Endothelial cell of umbilical vein (primary cell): Measurements from ENCODE around the gene CALN1. TPM values are rescaled to one million over a fixed set of nuclear protein-coding genes. Genes with fewer than 3 reads are reported as not detected.

Experiments
- BruUV-seq: library from RNA; stranded (reverse); fragments of 400-500 nt; replicated peaks from 2 replicates; lab custom pipeline; 2021; lab: Mats Ljungman, UMichigan
- CTCF ChIA-PET: fragments of 300-600, 350-600 bp; sonication (Branson Sonifier 250); formaldehyde crosslinking; loops from one replicate; lab custom pipeline; 2021; ENCODE audit warnings: antibody characterized with exemption, inconsistent platforms; lab: Charles Lee
- POLR2A ChIA-PET: fragments of 300-600, 350-600 bp; sonication (Branson Sonifier 250); formaldehyde crosslinking; loops from one replicate; lab custom pipeline; 2021; ENCODE audit warnings: antibody characterized with exemption, inconsistent platforms; lab: Charles Lee
- DNase-seq: peaks from one replicate; pipeline ENCODE4 v3.0.0-alpha.2; 2011; ENCODE audit warnings: low read depth, low spot score
- FAIRE-seq: peaks from 2 replicates; lab custom pipeline; 2011; peaks lifted over from hg19 to GRCh38; lab: Jason Lieb, UNC
- H2AFZ ChIP-seq: 2 replicates; pipeline ENCODE4 v1.6.0; 2012; ENCODE audit warnings: low read depth, low read length, control low read depth, inconsistent platforms
- H3K27ac ChIP-seq: 2 replicates; pipeline ENCODE4 v1.5.1; 2011; ENCODE audit warnings: low read depth, mild to moderate bottlenecking, control low read depth, low read length, moderate library complexity; ENCODE audit not compliant: insufficient read depth
- H3K27me3 ChIP-seq, 2 experiments: 2 replicates each; pipeline versions ENCODE4 v1.6.0 to v1.6.1; 2011; ENCODE audit warnings: low read length in 2 of 2, mixed read lengths in 1 of 2; ENCODE audit not compliant: control insufficient read depth in 2 of 2, insufficient read depth in 2 of 2
- H3K36me3 ChIP-seq, 2 experiments: 2 replicates in 1 of 2; 3 replicates in 1 of 2; pipeline ENCODE4 v1.5.1; 2011; ENCODE audit warnings: low read length in 2 of 2, mild to moderate bottlenecking in 1 of 2, moderate library complexity in 1 of 2; ENCODE audit not compliant: control insufficient read depth in 2 of 2, insufficient read depth in 2 of 2; ENCODE audit errors: extremely low read depth in 1 of 2
- H3K4me1 ChIP-seq: 3 replicates; pipeline ENCODE4 v1.5.1; 2011; ENCODE audit warnings: mild to moderate bottlenecking, low read length; ENCODE audit not compliant: control insufficient read depth, insufficient read depth; ENCODE audit errors: extremely low read depth
- H3K4me2 ChIP-seq: 2 replicates; pipeline ENCODE4 v1.6.1; 2011; ENCODE audit warnings: low read length, control low read depth, mixed read lengths; ENCODE audit not compliant: insufficient read depth
- H3K4me3 ChIP-seq, 3 experiments: fragments of 200-600 bp in 1 of 3; sonication (generic), shearing (Covaris generic) in 1 of 3; replicated peaks in 1 of 3; 2 replicates each; pipeline ENCODE4 v1.5.1; 2011 to 2016; ENCODE audit warnings: control low read depth in 3 of 3, low read length in 3 of 3, mild to moderate bottlenecking in 2 of 3, inconsistent platforms in 1 of 3, low read depth in 1 of 3, moderate library complexity in 1 of 3; ENCODE audit not compliant: insufficient read depth in 1 of 3
- H3K79me2 ChIP-seq: 2 replicates; pipeline ENCODE4 v1.6.0; 2012; ENCODE audit warnings: low read length, inconsistent platforms; ENCODE audit not compliant: control insufficient read depth, insufficient read depth
- H3K9ac ChIP-seq: replicated peaks from 2 replicates; pipeline ENCODE3; 2011; ENCODE audit warnings: low read length, control low read depth; ENCODE audit not compliant: insufficient read depth; ENCODE audit errors: extremely low read depth
- H3K9me1 ChIP-seq: replicated peaks from 3 replicates; pipeline ENCODE4 v1.6.0; 2011; ENCODE audit warnings: mild to moderate bottlenecking, low read length; ENCODE audit not compliant: control insufficient read depth, insufficient read depth; ENCODE audit errors: extremely low read depth
- H3K9me3 ChIP-seq: replicated peaks from 2 replicates; pipeline ENCODE4 v1.5.1; 2012; ENCODE audit warnings: low read length, inconsistent platforms; ENCODE audit not compliant: control insufficient read depth, insufficient read depth
- H4K20me1 ChIP-seq: replicated peaks from 2 replicates; pipeline ENCODE3; 2011; ENCODE audit warnings: mild to moderate bottlenecking, low read length; ENCODE audit not compliant: control insufficient read depth, insufficient read depth; ENCODE audit errors: extremely low read depth
- EZH2 ChIP-seq: IDR thresholded peaks from 2 replicates; pipeline ENCODE4 v1.6.1; 2012; ENCODE audit warnings: borderline replicate concordance, low read depth, mild to moderate bottlenecking, moderate library complexity, low read length, inconsistent platforms; ENCODE audit not compliant: severe bottlenecking
- FOS ChIP-seq: IDR thresholded peaks from 2 replicates; pipeline ENCODE4 v1.6.1; 2011; ENCODE audit warnings: mild to moderate bottlenecking, low read length, moderate library complexity, borderline replicate concordance; ENCODE audit not compliant: insufficient read depth
- GATA2 ChIP-seq: IDR thresholded peaks from 2 replicates; pipeline ENCODE4 v1.7.0; 2011; ENCODE audit warnings: low read depth, mild to moderate bottlenecking, moderate library complexity, mixed read lengths, low read length; ENCODE audit not compliant: insufficient read length, insufficient read depth
- JUN ChIP-seq: IDR thresholded peaks from 2 replicates; pipeline ENCODE4 v1.6.1; 2011; ENCODE audit warnings: borderline replicate concordance, low read depth; ENCODE audit not compliant: insufficient read length, insufficient read depth
- MYC ChIP-seq: IDR thresholded peaks from one replicate; pipeline ENCODE4 v1.6.1; 2011; ENCODE audit warnings: mild to moderate bottlenecking, low read depth, low read length
- POLR2A ChIP-seq: IDR thresholded peaks from 2 replicates; pipeline ENCODE4 v1.6.1; 2012; ENCODE audit warnings: low read depth, mild to moderate bottlenecking, control low read depth, low read length
- POLR2AphosphoS5 ChIP-seq: IDR thresholded peaks from 2 replicates; pipeline ENCODE4 v1.6.1; 2012; ENCODE audit warnings: low read depth, mild to moderate bottlenecking, control low read depth, low read length, moderate library complexity; ENCODE audit not compliant: insufficient read depth
- dilution Hi-C: fragments of 300-500 bp; cut with MboI; formaldehyde crosslinking; loops from one replicate; pipeline ENCODE4 v1.15.0; 2019; ENCODE audit warnings: low sequenced_read_pairs; ENCODE audit not compliant: extremely low pct_ligation_motif_present
- intact Hi-C: fragments of 100-400 bp; cut with micrococcal nuclease; formaldehyde crosslinking; loops from one replicate; pipeline ENCODE4 v1.10.0; 2022
- polyA plus RNA-seq, 4 experiments: library from polyadenylated mRNA; depleted of rRNA in 3 of 4; stranded (reverse) in 3 of 4; unstranded in 1 of 4; fragments of >200 nt; gene quantifications; 2 replicates each; pipeline versions ENCODE4 v1.2.1 to v1.2.3, GENCODE V29; 2011 to 2012; ENCODE audit warnings: missing spikeins in 1 of 4
- total RNA-seq: library from RNA; stranded (reverse); gene quantifications from 2 replicates; pipeline ENCODE4 v1.2.3, GENCODE V29; 2021
- TF ChIP-seq, protein P1 (sequence below), 2 donors: IDR thresholded peaks; 1 replicate in 1 of 2; 2 replicates in 1 of 2; pipeline ENCODE4 v1.5.1; 2011; ENCODE audit warnings: low read length in 2 of 2, mild to moderate bottlenecking in 2 of 2, moderate library complexity in 2 of 2, control low read depth in 1 of 2, inconsistent platforms in 1 of 2, low read depth in 1 of 2; ENCODE audit not compliant: insufficient read depth in 1 of 2; ENCODE audit errors: extremely low read depth in 1 of 2
- TF ChIP-seq, protein P2 (sequence below): IDR thresholded peaks from 2 replicates; pipeline ENCODE4 v1.6.1; 2011; ENCODE audit not compliant: insufficient read depth, insufficient read length

The CALN1 gene
- total and polyA plus RNA-seq, 2 donors (not counting 3 experiments of a cell fraction or from before 2014, with no cell fraction given) = not detected

DNA sequence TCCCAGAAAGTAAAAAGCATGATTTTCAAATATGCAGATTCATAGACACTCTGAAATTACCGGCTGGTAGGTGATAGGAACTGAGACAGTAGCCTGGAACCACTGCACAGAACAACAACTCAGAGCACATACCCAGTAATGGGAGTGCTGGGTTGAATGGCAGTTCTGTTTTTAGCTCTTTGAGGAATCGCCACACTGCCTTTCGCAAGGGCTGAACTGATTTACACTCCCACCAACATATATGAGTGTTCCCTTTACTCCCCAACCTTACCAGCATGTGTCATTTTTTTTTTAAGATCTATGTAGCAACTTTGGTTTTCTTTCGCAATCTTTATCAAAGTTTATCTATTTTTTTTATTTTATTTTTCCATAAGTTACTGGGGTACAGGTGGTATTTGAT lies 358.8 kb downstream of the CALN1 start:
- Histone ChIP-seq H3K9ac (no peak overlapping the region), H3K27ac (no peak overlapping the region), H3K4me1 (no peaks in the 10 kb centered on the region), H3K4me2 (no peak overlapping the region), H4K20me1 (no peaks in the 10 kb centered on the region), H3K79me2 (no peaks in the 10 kb centered on the region), H3K36me3 (no peaks in the 10 kb centered on the region), H3K9me1 (no peaks in the 10 kb centered on the region), H2AFZ (no peak overlapping the region), H3K27me3 (no peaks in the 10 kb centered on the region), H3K9me3 (no peaks in the 10 kb centered on the region), H3K4me3 (no peak overlapping the region)
- POLR2A ChIA-PET = no interaction called here
- TF ChIP-seq POLR2A = no peak
- no peak for TF ChIP-seq JUN
- no peak for TF ChIP-seq FOS
- TF ChIP-seq GATA2 = no peak
- no peak for TF ChIP-seq MYC
- TF ChIP-seq POLR2AphosphoS5 = no peak
- no peak for TF ChIP-seq EZH2
- TF ChIP-seq, protein P1, sequence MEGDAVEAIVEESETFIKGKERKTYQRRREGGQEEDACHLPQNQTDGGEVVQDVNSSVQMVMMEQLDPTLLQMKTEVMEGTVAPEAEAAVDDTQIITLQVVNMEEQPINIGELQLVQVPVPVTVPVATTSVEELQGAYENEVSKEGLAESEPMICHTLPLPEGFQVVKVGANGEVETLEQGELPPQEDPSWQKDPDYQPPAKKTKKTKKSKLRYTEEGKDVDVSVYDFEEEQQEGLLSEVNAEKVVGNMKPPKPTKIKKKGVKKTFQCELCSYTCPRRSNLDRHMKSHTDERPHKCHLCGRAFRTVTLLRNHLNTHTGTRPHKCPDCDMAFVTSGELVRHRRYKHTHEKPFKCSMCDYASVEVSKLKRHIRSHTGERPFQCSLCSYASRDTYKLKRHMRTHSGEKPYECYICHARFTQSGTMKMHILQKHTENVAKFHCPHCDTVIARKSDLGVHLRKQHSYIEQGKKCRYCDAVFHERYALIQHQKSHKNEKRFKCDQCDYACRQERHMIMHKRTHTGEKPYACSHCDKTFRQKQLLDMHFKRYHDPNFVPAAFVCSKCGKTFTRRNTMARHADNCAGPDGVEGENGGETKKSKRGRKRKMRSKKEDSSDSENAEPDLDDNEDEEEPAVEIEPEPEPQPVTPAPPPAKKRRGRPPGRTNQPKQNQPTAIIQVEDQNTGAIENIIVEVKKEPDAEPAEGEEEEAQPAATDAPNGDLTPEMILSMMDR (IDR thresholded peaks at IDR 0.05; ENCODE audit: extremely low read depth in 1 of 2, insufficient read depth in 1 of 2, low read depth in 1 of 2, low read length in 2 of 2) = no peak
- TF ChIP-seq, protein P2, sequence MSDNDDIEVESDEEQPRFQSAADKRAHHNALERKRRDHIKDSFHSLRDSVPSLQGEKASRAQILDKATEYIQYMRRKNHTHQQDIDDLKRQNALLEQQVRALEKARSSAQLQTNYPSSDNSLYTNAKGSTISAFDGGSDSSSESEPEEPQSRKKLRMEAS = no peak
- no TSS peak for BruUV-seq
- DNase-seq = no peak
- CTCF ChIA-PET = no interaction called here
- no peak for FAIRE-seq
- dilution Hi-C loops = no loop called here
- intact Hi-C loops = no loop called here
